ENCODE results near the gene PEG3.

Gene PEG3

DNA sequence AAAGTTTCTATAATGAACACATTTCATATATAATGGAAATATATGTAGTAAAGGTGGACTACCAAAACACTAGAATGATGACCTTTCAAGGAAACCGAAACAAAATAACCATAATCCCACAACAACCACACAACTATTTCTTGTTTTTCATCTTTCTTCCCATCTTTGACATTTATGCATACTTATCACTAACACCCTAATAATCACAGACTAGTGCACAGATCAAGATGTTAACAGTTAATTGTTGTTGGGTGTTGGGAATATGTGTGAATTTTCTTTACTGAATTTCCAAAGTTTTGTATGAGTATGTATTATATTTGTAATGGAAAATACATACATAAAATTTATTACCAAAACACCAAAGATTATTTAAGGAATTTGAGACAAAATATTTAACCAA, 30.3 kb downstream of the PEG3 start:
- Histone ChIP-seq H3K27me3 (ENCODE audit: low read length) (no peaks in the 10 kb centered on the region), H4K20me1 (ENCODE audit: low read depth, low read length) (no peaks in the 10 kb centered on the region), H3K9me3 (ENCODE audit: insufficient read depth, low read length) (no peaks in the 10 kb centered on the region), H3K4me2 (ENCODE audit: low read depth, low read length, poor library complexity, severe bottlenecking) (no peak overlapping the region), H3K9me2 (replicated peaks; ENCODE audit: insufficient read depth, low read length) (no peaks in the 10 kb centered on the region), H3K9ac (ENCODE audit: low read length) (no peak overlapping the region), H2AFZ (ENCODE audit: low read depth, low read length, severe bottlenecking) (no peak overlapping the region), H3K36me3 (ENCODE audit: low read length) (no peaks in the 10 kb centered on the region), H3K4me3 (ENCODE audit: insufficient read depth, low read length, poor library complexity, severe bottlenecking) (no peak overlapping the region), H3F3A (ENCODE audit: insufficient read depth) (no peaks in the 10 kb centered on the region), H3K79me2 (ENCODE audit: insufficient read depth, low read length) (no peaks in the 10 kb centered on the region), H3K27ac (ENCODE audit: low read depth, low read length) (no peak overlapping the region)
- TF ChIP-seq EZH2phosphoT487 (conservative IDR thresholded peaks at IDR 0.05; ENCODE audit: low read length) (no peak), CTCF (IDR thresholded peaks at IDR 0.05; ENCODE audit: insufficient read depth, low read length, poor library complexity, severe bottlenecking) (no peak)

GRCh38 chr19:56808717-56809392, 31.7 kb downstream of the PEG3 start:
- no peak for TF ChIP-seq EZH2phosphoT487 (conservative IDR thresholded peaks at IDR 0.05; ENCODE audit: low read length)
- TF ChIP-seq CTCF (IDR thresholded peaks at IDR 0.05; ENCODE audit: insufficient read depth, low read length, poor library complexity, severe bottlenecking) = no peak
- Histone ChIP-seq H4K20me1 (ENCODE audit: low read depth, low read length) (no peaks in the 10 kb centered on the region), H3F3A (ENCODE audit: insufficient read depth) (no peaks in the 10 kb centered on the region), H3K9me2 (replicated peaks; ENCODE audit: insufficient read depth, low read length) (no peaks in the 10 kb centered on the region), H2AFZ (ENCODE audit: low read depth, low read length, severe bottlenecking) (no peak overlapping the region), H3K36me3 (ENCODE audit: low read length) (no peaks in the 10 kb centered on the region), H3K27ac (ENCODE audit: low read depth, low read length) (no peak overlapping the region), H3K4me2 (ENCODE audit: low read depth, low read length, poor library complexity, severe bottlenecking) (no peak overlapping the region), H3K79me2 (ENCODE audit: insufficient read depth, low read length) (no peaks in the 10 kb centered on the region), H3K27me3 (ENCODE audit: low read length) (no peaks in the 10 kb centered on the region), H3K9ac (ENCODE audit: low read length) (no peak overlapping the region), H3K9me3 (ENCODE audit: insufficient read depth, low read length) (no peaks in the 10 kb centered on the region; the same call in 1 of the 2 replicates), H3K4me3 (ENCODE audit: insufficient read depth, low read length, poor library complexity, severe bottlenecking) (no peak overlapping the region)

DNA sequence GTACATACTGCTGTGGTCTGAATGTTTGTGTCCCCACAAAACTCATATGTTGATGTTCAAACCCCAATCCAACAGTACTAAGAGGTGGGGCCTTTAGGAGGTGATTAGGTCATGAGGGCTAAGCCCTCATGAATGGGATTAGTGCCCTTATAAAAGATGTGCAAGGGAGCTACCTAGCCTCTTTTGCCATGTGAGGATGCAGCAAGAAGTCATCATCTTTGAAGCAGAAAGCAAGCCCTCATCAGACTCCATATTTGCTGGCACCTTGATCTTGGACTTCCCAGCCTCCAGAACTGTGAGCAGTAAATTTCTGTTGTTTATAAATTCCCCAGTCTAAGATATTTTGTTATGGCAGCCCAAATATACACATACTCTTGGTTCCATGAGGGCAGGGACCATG, 33.9 kb downstream of the PEG3 start:
- H3K27me3 ChIP-seq (ENCODE audit: low read length) = no peaks in the 10 kb centered on the region
- H3K9ac ChIP-seq (ENCODE audit: low read length) = no peak overlapping the region
- H3K36me3 ChIP-seq (ENCODE audit: low read length) = no peaks in the 10 kb centered on the region
- no peak overlapping the region for H3K4me3 ChIP-seq (ENCODE audit: insufficient read depth, low read length, poor library complexity, severe bottlenecking)
- H3K9me3 ChIP-seq (ENCODE audit: insufficient read depth, low read length) = peaks cover 9% of the 10 kb centered on the region; the same call in 1 of the 2 replicates
- TF ChIP-seq CTCF (IDR thresholded peaks at IDR 0.05; ENCODE audit: insufficient read depth, low read length, poor library complexity, severe bottlenecking) (no peak), EZH2phosphoT487 (conservative IDR thresholded peaks at IDR 0.05; ENCODE audit: low read length) (no peak)
- no peaks in the 10 kb centered on the region for H3K9me2 ChIP-seq (replicated peaks; ENCODE audit: insufficient read depth, low read length)
- H3K79me2 ChIP-seq (ENCODE audit: insufficient read depth, low read length) = no peaks in the 10 kb centered on the region
- H2AFZ ChIP-seq (ENCODE audit: low read depth, low read length, severe bottlenecking) = no peak overlapping the region
- no peaks in the 10 kb centered on the region for H3F3A ChIP-seq (ENCODE audit: insufficient read depth)
- H3K27ac ChIP-seq (ENCODE audit: low read depth, low read length) = no peak overlapping the region
- no peak overlapping the region for H3K4me2 ChIP-seq (ENCODE audit: low read depth, low read length, poor library complexity, severe bottlenecking)
- H4K20me1 ChIP-seq (ENCODE audit: low read depth, low read length) = no peaks in the 10 kb centered on the region

All from SU-DHL-6 (cell line).